HUES6 (cell line): ENCODE results near the gene PNPLA7.
A peak's percentile ranks its signal among the peaks of the same experiment; 100 is the strongest.
"Not testable (repeated sequence)": the region's sequence is repeated elsewhere in the genome, so short reads cannot be mapped to it uniquely, and the experiment has no call there.

Experiments
- H3K27ac ChIP-seq: 2 replicates; pipeline ENCODE4 v1.7.0; 2013; ENCODE audit warnings: low read depth, mild to moderate bottlenecking, low read length, inconsistent platforms
- H3K27me3 ChIP-seq: 2 replicates; pipeline ENCODE4 v1.6.1; 2013; ENCODE audit warnings: low read length; ENCODE audit not compliant: control insufficient read depth, insufficient read depth
- H3K36me3 ChIP-seq: 2 replicates; pipeline ENCODE4 v1.6.1; 2013; ENCODE audit warnings: low read length; ENCODE audit not compliant: control insufficient read depth, insufficient read depth
- H3K4me1 ChIP-seq: 2 replicates; pipeline ENCODE4 v1.6.1; 2013; ENCODE audit warnings: low read length; ENCODE audit not compliant: control insufficient read depth, insufficient read depth
- H3K4me3 ChIP-seq: 2 replicates; pipeline ENCODE4 v1.5.1; 2013; ENCODE audit warnings: low read depth, low read length
- H3K9ac ChIP-seq: one replicate; pipeline ENCODE4 v1.6.1; 2013; ENCODE audit warnings: mild to moderate bottlenecking, low read length
- H3K9me3 ChIP-seq: 2 replicates; pipeline ENCODE4 v1.6.1; 2013; ENCODE audit warnings: low read depth, low read length; ENCODE audit not compliant: control insufficient read depth, insufficient read depth

The PNPLA7 gene

DNA sequence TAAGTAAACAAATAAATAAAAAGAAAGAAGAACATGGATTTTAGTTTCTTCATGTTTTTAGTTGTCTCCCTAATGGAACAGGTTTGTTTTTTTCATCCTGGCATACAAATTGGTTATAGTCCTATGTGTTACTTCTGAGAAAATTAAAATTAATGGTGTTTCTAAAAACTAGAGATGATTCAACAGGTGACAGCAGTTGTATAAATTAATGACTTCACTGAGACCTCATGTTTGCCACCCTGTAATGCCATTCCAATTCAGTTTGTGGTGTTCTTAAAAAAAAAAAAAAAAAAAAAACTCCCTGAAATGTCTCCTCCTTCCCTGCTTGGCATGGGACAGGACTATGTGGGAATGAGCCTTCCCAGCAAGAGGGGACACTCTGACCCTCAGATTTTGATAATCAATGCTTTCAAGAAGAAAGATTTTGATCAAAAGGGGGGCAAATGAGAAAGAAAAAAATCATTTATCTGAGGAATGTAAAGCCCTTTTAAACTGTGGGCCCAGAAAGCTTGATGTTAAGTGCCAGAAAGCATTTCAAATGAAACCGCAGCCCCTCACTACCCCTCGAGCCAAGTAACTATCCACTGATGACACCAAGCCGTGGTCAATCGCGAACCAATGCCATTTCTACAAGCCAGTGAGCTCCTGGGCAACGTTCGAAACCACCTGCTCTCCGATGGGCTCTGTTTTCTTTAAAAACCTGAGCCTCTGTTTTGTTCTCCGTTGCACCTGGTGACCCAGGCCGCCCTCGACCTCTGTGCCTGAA, 128.2 kb downstream of the PNPLA7 start:
- Histone ChIP-seq H3K4me1 (no peaks in the 10 kb centered on the region), H3K9ac (peak overlapping the region; percentile 27)

DNA sequence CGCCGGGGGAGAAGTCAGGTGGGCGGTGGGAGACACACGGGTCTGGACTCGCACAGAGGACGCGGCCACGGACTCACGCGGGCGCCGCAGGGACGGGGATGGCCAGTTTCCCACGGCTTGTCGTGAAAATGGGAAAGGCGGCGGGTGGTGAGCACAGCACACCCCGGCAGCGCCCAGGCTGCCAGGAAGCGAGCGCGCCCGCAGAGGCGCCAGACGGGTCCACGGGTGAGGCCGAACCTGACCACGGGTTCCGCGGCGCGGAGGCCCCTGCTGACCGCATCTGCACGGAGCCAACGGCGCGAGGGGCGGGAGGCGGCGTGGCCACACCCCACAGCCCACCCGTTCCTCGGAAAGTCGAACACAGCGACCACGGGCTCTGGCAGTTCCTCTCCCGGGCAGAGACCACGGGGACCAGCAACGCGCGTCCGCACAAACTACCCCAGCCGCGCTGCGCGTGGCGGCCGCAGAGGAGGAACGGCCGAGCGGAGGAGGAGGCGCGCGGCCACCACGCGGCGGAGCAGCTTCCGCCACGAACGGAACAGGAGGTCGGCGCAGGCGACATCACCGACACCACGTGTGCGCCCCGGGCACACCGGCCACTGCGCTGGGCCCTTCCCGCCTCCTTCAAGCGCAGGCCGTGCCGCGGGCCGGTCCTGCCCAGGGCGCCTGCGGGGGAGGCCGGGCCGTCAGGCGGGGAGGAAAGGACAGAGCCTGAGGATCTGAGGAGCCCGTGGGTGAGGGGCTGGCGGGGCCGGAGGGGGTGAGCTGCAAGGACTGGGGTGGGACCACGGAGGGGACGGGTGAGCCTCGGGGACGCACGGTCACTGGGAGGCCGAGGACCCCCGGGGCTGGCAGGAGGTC, 132.8 kb downstream of the PNPLA7 start:
- Histone ChIP-seq H3K27me3 (no peaks in the 10 kb centered on the region), H3K27ac (no peak overlapping the region), H3K4me1 (no peaks in the 10 kb centered on the region), H3K9ac (no peak overlapping the region), H3K9me3 (no peaks in the 10 kb centered on the region), H3K36me3 (no peaks in the 10 kb centered on the region), H3K4me3 (no peak overlapping the region)

More for the DNA sequence above, 128.2 kb downstream of the PNPLA7 start:
- Histone ChIP-seq H3K27me3 (peaks cover 17% of the 10 kb centered on the region), H3K9me3 (no peaks in the 10 kb centered on the region), H3K4me3 (peak overlapping the region; percentile 91), H3K27ac (peak overlapping the region; percentile 56; the same call in 1 of the 2 replicates), H3K36me3 (no peaks in the 10 kb centered on the region)

DNA sequence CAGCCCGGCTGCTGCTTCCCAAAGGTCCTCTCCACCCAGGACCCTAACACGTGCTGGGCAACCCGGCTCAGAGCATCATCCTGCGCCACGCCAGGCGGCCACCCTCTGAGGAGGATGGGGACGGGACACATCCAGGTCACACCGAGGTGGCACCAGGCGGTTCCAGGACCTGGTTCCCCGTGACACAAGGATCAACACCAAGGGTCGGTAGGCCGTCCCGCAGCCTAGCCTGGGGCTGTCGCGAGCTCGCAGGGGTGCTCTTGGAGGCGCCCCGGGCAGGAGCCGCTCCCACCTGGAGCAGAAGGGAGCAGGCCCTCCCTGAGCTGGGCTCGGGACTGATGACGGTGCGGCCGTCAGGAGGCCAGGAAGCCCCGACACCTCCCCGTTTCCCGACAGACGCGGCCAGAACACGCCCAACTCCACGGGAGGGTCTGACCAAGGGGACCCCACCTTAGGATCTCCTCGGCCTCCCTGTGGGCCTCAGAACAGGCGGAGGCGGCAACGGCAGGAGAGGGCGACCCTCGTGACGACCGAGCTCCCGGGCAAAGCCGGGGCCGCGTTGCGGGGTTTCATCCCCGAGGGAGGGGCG, 133.5 kb downstream of the PNPLA7 start:
- Histone ChIP-seq H3K27ac (no peak overlapping the region), H3K4me3 (no peak overlapping the region), H3K27me3 (no peaks in the 10 kb centered on the region), H3K9me3 (no peaks in the 10 kb centered on the region), H3K36me3 (no peaks in the 10 kb centered on the region), H3K4me1 (peaks cover 3% of the 10 kb centered on the region; the same call in 1 of the 2 replicates), H3K9ac (no peak overlapping the region)

DNA sequence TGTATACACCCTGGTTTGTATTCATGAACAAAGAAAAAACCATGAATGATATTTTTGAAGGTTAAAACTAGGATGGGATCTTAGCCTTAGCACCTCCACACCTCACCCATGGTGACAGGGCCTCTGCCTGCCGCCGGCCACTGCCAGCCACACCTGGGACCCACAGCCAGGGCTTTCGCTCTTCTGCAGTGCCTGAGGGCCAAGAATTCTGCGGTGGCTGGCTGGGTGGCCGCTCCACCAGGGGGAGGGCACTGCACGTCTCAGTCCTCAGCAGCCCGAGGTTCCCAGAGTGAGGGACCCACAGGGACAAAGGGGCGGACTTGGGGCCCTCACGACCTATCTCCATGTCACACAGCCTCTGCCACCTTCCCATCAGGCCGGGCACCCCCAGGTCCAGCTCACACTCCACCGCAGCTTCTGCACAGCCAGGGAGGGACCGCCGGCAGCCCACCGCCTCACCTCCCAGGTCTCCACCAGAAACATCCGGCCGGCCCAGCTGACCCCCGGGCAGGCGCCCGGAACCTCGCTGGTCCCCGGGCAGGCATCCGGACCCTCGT, 134.1 kb downstream of the PNPLA7 start:
- Histone ChIP-seq H3K9ac (no peak overlapping the region), H3K36me3 (no peaks in the 10 kb centered on the region), H3K4me3 (no peak overlapping the region), H3K4me1 (peaks cover 3% of the 10 kb centered on the region; the same call in 1 of the 2 replicates), H3K27me3 (no peaks in the 10 kb centered on the region), H3K27ac (no peak overlapping the region), H3K9me3 (no peaks in the 10 kb centered on the region)

DNA sequence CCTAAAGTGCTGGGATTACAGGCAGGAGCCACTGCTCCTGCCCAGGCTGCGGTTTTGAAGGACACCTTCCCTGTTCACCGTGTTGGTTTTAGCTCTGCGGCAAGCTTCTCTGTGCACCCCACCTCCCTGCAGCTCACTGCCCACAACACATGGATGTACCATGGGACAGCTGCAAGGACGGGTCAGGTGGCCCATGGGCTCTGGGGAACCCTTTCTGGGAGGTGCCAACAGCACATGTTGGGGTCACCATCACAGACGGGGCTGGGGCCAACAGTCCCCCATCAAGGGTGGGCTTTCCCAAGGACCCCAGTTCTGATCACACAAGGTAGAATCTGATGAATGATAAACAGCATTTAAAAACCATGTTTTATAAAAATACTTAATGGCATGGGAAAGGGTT, 134.8 kb downstream of the PNPLA7 start:
- H3K9me3 ChIP-seq = no peaks in the 10 kb centered on the region
- no peak overlapping the region for H3K9ac ChIP-seq
- H3K27ac ChIP-seq = no peak overlapping the region
- no peaks in the 10 kb centered on the region for H3K27me3 ChIP-seq
- no peak overlapping the region for H3K4me3 ChIP-seq
- H3K36me3 ChIP-seq = no peaks in the 10 kb centered on the region
- H3K4me1 ChIP-seq = peaks cover 3% of the 10 kb centered on the region; the same call in 1 of the 2 replicates

DNA sequence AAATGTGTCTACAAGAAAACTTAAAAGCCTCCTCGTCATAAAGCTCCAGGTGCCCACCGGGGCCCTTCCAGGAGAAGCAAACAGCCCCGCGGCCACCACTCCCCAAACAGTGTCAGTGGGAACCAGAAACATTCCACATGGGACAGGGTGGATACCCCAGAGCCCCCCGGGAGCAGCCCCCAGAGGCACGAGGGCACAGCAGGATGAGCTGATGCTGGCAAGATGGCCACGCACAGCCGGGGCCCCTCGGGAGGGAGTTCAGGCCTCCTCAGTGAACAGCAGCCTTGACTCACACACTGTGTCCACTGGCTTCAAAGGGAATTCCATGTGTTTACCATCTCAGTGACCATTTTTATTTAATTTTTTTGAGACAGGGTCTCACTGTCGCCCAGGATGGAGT, 137.8 kb downstream of the PNPLA7 start:
- no peaks in the 10 kb centered on the region for H3K9me3 ChIP-seq
- no peak overlapping the region for H3K9ac ChIP-seq
- H3K27me3 ChIP-seq = no peaks in the 10 kb centered on the region
- H3K4me3 ChIP-seq = no peak overlapping the region
- H3K36me3 ChIP-seq = no peaks in the 10 kb centered on the region
- H3K27ac ChIP-seq = no peak overlapping the region
- peaks cover 3% of the 10 kb centered on the region for H3K4me1 ChIP-seq

DNA sequence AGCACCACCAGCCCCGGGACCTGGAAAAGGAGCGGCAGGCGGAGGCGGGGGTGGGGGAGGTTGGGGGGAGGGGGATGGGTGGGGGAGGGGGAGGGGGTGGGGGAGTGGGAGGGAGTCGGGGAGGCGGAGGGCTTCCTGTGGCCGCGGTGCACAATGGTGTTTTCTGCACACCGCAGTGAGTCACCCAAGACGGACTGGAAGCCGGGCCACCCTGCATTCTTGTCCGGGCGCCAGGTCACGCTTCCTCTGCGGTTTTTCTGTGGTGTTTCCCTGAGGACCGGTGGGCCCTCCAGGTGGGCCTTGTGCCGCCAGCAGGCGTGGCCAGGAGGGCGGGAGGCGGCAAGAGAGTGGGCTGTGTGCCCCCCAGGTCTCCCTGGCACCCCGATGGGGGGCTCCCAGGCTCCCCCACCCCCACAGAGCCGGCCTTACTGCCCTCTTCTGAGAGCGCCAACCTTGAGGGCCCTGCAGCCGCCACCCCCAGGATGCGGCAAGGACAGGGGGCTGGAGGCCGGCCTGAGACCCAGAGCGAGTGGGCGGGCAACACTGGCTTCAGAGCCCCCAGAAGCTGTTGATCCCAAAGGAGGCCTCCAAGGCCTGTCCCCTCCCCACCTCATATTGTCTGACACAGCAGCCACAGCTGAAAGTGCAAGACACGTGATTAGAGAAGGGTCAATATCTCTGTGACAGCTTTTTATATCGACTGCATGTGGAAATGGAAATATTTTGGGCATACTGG, 138.4 kb downstream of the PNPLA7 start:
- Histone ChIP-seq H3K9me3 (no peaks in the 10 kb centered on the region), H3K9ac (no peak overlapping the region), H3K27me3 (no peaks in the 10 kb centered on the region), H3K4me3 (no peak overlapping the region), H3K4me1 (peaks cover 3% of the 10 kb centered on the region), H3K36me3 (no peaks in the 10 kb centered on the region), H3K27ac (peak overlapping the region; percentile 21; the same call in 1 of the 2 replicates)

DNA sequence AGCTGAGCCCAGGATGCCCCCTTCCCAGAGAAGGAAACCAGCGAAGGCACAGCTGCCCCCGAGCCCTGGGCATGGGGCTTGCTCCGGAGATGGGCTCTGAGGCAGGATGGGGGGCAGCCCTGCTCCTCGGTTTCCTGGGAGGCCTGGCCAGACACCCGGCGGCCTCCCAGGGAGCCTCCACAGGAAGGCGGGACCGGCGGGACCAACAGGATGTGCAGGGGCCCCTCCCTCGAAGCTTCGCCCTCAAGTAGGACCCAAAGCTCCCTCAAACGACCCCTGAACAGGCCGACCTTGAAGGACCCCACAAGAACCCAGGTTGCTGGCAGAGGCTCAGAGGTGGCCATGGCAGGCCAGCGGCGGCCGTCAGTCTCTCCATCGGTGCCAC, 138.9 kb downstream of the PNPLA7 start:
- H3K36me3 ChIP-seq = no peaks in the 10 kb centered on the region
- H3K9me3 ChIP-seq = no peaks in the 10 kb centered on the region
- H3K27ac ChIP-seq = no peak overlapping the region
- no peak overlapping the region for H3K4me3 ChIP-seq
- no peak overlapping the region for H3K9ac ChIP-seq
- H3K27me3 ChIP-seq = no peaks in the 10 kb centered on the region; the same call in 1 of the 2 replicates
- H3K4me1 ChIP-seq = peaks cover 3% of the 10 kb centered on the region

DNA sequence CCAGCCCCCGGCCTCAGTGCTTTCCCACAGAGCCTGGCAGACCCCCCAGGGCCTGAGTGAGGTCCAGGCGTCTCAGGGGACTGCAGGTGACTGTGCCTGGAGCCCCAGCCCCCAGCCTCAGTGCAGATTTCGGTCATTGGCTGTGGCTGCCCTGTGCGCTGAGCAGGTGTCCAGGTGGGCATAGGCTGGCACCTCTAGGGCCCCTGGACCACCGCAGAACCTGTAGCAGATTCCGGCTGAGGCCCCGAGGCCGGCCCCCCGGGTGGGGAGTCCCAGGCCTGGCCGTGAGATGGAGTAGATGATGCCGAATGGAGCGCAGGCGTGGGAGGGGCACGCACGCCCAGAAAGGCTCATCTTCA, 139.3 kb downstream of the PNPLA7 start:
- Histone ChIP-seq H3K9me3 (no peaks in the 10 kb centered on the region), H3K27ac (no peak overlapping the region), H3K4me3 (no peak overlapping the region), H3K27me3 (no peaks in the 10 kb centered on the region; the same call in 1 of the 2 replicates), H3K36me3 (no peaks in the 10 kb centered on the region), H3K9ac (no peak overlapping the region), H3K4me1 (peaks cover 3% of the 10 kb centered on the region)

DNA sequence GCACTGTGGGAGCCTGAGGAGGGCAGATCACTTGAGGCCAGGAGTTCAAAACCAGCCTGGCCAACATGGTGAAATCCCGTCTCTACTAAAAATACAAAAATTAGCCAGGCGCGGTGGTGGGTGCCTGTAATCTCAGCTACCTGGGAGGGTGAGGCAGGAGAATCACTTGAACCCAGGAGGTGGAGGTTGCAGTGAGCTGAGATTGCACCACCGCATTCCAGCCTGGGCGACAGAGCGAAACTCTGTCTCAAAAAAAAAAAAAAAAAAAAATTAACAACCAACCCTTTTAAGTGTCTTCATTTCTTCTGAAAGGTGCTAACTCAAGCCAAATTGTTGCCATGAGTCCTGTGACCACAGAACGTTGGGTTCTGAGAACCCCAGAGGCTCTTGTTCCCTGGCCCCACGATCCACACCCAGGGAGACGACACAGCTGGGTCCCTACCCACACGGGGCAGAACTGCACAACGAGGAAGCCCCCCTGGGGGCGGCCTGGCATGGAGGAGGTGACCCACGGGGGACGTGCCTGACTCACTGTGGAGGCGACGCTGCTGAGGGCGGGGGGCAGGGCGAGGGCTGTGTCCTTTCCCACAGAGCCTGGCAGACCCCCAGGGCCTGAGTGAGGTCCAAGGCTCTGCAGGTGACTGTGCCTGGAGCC, 139.8 kb downstream of the PNPLA7 start:
- H3K9ac ChIP-seq, H3K9me3 ChIP-seq, H3K36me3 ChIP-seq, H3K27me3 ChIP-seq, H3K4me3 ChIP-seq, H3K4me1 ChIP-seq, H3K27ac ChIP-seq: not testable (repeated sequence)
